GM12872 (cell line): ENCODE data around the gene PLCB1.

Experiments used
- CTCF ChIP-seq: IDR thresholded peaks from 3 replicates; pipeline ENCODE4 v1.5.1; 2011; ENCODE audit warnings: low read depth, mild to moderate bottlenecking, low read length, moderate library complexity; ENCODE audit not compliant: insufficient read depth

Gene PLCB1

DNA sequence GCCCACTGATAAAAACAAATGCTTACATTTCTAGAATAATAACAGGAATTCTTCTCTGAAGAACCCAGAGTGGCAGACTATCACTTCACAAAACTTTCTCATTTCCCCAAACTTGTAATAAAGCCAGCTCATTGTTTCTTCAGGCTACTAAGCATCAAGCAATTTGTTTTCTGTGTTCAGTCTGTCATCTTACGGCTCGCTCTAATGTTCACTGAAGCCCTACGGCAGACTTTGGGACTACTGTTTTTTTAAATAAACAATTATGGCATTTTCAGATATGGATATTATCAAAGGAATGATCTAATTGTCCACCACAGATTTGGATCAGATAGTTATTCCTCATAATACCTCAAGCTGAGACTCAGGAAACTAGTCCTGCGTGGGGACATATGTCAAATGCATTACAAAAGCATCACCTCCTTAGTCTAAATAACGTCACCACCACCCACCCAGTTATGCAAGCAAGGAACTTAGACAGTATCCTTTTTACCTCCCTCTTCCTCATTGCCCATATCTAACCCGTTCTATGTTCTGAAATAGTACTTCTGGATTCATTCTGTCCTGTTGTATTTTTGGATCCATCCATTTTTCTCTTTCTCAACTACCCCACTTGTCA lies 415.1 kb downstream of the PLCB1 start:
- TF ChIP-seq CTCF: no peak

DNA sequence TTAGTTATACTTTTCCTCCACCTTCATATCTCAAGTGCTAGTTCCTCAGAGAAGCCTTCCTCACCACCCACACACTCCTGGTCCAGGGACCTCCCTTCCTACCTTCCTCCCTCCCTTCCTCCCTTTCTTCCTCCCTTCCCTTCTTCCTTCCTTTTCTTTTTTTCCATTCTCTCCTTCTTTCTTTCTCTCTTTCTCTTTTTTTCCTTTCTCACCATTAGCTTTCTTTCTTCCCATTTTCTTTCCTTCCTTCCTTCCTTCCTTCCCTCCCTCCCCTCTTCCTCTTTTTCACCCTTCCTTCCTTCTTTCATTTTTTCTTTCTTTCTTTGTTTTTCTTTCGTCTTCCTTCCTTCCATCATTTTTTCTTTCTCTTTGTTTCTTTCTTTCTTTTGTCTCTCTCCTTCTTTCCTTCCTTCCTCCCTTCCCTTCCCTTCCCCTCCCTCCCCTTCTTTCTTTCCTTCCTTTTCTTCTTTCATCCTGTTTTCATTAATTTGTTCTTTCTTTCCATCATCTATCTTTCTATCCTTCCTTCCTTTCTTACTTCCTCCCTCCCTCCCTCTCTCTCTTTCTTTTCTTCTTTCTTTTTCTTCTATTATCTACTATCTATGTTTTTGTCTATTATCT lies 416.0 kb downstream of the PLCB1 start:
- TF ChIP-seq CTCF: no peak

GRCh38 chr20:8549192-8549591 lies 417.1 kb downstream of the PLCB1 start:
- no peak for TF ChIP-seq CTCF

- no peak for TF ChIP-seq CTCF
Measured at GRCh38 chr20:8557711-8558110, 425.6 kb downstream of the PLCB1 start.

GRCh38 chr20:8562356-8562755 lies 430.3 kb downstream of the PLCB1 start:
- no peak for TF ChIP-seq CTCF

- no peak for TF ChIP-seq CTCF
Measured at GRCh38 chr20:8568075-8568474, 436.0 kb downstream of the PLCB1 start.

DNA sequence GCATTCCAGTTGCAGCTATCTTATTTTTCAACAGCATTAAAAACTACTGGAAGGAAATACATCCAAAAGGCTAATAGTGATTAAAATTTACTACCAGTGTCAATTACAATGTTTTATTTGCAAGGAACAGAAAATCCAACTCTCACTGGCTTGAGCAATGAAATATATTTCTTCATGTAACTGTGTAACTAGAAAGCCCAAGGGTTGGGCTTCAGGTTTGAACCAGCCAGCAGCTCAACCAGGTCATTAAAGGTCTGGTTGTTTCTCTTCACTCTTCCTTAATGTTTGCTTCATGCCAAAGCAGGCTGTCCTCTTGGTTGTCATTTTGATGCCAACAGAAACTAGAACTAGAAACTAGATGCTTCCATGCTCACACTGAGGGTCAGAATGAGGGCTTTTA lies 437.7 kb downstream of the PLCB1 start:
- TF ChIP-seq CTCF: no peak
